H7 (cell line): ENCODE data around the gene SPAG5. TPM values are rescaled to one million over a fixed set of nuclear protein-coding genes. Genes with fewer than 3 reads are reported as not detected.
"Not testable (repeated sequence)": the region's sequence is repeated elsewhere in the genome, so short reads cannot be mapped to it uniquely, and the experiment has no call there.

Source experiments
- DNase-seq: peaks from one replicate; pipeline ENCODE4 v3.0.0; 2012
- H3K27me3 ChIP-seq: 2 replicates; pipeline ENCODE4 v1.6.0; 2011; ENCODE audit warnings: mild to moderate bottlenecking, low read length; ENCODE audit not compliant: control insufficient read depth, insufficient read depth
- H3K36me3 ChIP-seq: replicated peaks from 2 replicates; pipeline ENCODE4 v1.5.1; 2011; ENCODE audit warnings: low read length; ENCODE audit not compliant: control insufficient read depth, insufficient read depth
- H3K4me3 ChIP-seq: 2 replicates; pipeline ENCODE4 v1.5.1; 2011; ENCODE audit warnings: low read depth, mild to moderate bottlenecking, control low read depth, low read length, moderate library complexity; ENCODE audit not compliant: insufficient read depth
- total RNA-seq: library from RNA; depleted of rRNA; stranded (reverse); fragments of >200 nt; shearing (Covaris generic); gene quantifications from 2 replicates; pipeline ENCODE4 v1.2.3, GENCODE V29; 2014

The SPAG5 gene
- total RNA-seq, 1 experiment from 2014 or later = 153 TPM

- peaks cover 71% of the 10 kb centered on the region for H3K36me3 ChIP-seq
- no peak for DNase-seq
- no peak overlapping the region for H3K4me3 ChIP-seq
- no peaks in the 10 kb centered on the region for H3K27me3 ChIP-seq
These were observed 19.6 kb upstream of the SPAG5 start for GRCh38 chr17:28618464-28618863.

DNA sequence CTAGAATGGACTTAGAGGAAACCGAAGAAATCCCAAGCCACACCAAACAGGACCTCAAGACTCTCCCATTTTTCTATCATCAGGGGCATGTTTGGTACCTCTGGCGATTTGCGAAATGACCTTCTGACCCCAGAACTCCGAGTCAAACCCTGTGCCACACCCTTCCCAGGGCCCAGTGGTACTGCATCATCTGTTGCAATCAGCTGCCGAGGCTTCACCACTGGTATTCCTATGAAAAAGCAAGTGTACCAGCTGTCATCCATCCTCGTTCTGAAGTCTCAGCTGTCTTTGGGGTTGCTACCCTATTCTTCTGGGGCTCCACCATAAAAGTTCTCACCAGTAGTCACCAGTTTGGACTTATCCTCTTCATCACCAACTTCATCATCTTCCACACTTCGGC lies 17.5 kb upstream of the SPAG5 start:
- Histone ChIP-seq H3K36me3 (peaks cover 70% of the 10 kb centered on the region), H3K27me3 (no peaks in the 10 kb centered on the region)
- DNase-seq = no peak

DNA sequence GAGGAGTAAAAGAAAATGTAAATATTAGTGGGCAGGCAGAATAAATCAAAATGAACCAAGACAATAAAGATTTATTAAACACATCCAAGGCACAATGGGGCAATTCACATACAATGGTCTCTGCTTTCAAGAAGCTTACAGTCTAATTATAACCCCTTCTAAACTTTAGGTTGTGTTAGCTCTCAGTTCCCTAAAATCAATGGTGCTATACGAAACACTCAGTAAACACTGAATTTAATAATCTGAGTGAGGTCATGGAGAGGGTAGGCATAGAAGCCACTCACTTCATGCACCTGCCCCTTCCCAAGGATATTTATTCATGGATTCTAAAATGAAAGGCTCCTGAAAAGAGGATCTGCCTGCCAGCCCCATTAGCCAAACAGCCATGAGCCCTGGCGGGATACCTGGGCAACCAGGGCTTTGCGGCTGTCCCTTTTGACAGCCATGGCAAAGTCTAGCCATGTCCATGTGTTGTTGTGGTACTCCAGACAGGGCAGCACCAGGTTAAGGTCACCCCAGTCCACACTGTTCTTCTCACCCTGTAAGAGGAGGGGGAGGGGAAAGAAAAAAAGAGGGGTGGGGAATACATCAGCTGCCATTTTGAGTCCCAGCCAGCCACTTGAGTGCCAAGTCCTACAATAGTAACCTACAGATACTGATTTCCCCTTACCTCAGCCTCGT lies 16.6 kb upstream of the SPAG5 start:
- DNase-seq = no peak
- Histone ChIP-seq H3K36me3 (peaks cover 67% of the 10 kb centered on the region), H3K27me3 (no peaks in the 10 kb centered on the region), H3K4me3 (no peak overlapping the region)

More for the DNA sequence above, 17.5 kb upstream of the SPAG5 start:
- H3K4me3 ChIP-seq = no peak overlapping the region

GRCh38 chr17:28613931-28614381 lies 15.1 kb upstream of the SPAG5 start, which contains the start of gene RSKR:
TSS of gene RSKR (minus strand) at chr17:28614185. CDS start at chr17:28614161, 24 bp downstream.
- Histone ChIP-seq H3K4me3 (no peak within 1 kb of the TSS), H3K27me3 (no peaks in the 10 kb centered on the region), H3K36me3 (peaks cover 59% of the 10 kb centered on the region)
- DNase-seq = no peak

- DNase-seq = peak; percentile 79
- H3K4me3 ChIP-seq = no peak overlapping the region
- peaks cover 54% of the 10 kb centered on the region for H3K36me3 ChIP-seq
These were observed 14.4 kb upstream of the SPAG5 start for GRCh38 chr17:28612936-28613872.

GRCh38 chr17:28612531-28612930 lies 13.7 kb upstream of the SPAG5 start:
- H3K27me3 ChIP-seq = no peaks in the 10 kb centered on the region
- DNase-seq = no peak
- peaks cover 53% of the 10 kb centered on the region for H3K36me3 ChIP-seq
- no peak overlapping the region for H3K4me3 ChIP-seq

More at GRCh38 chr17:28612936-28613872, 14.4 kb upstream of the SPAG5 start:
- H3K27me3 ChIP-seq = no peaks in the 10 kb centered on the region

- no peak for DNase-seq
- Histone ChIP-seq H3K36me3 (peaks cover 33% of the 10 kb centered on the region), H3K27me3 (no peaks in the 10 kb centered on the region), H3K4me3 (no peak overlapping the region)
These were observed 11.6 kb upstream of the SPAG5 start for GRCh38 chr17:28610376-28610775.

DNA sequence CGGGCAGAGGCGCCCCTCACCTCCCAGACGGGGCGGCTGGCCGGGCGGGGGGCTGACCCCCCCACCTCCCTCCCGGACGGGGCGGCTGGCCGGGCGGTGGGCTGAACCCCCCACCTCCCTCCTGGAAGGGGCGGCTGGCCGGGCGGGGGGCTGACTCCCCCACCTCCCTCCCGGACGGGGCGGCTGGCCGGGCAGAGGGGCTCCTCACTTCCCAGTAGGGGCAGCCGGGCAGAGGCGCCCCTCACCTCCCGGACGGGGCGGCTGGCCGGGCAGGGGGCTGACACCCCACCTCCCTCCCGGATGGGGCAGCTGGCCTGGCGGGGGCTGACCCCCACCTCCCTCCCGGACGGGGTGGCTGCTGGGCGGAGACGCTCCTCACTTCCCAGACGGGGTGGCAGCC lies 5.2 kb upstream of the SPAG5 start:
- H3K36me3 ChIP-seq, DNase-seq: not testable (repeated sequence)

GRCh38 chr17:28599311-28600184 lies 723 bp upstream of the SPAG5 start:
- H3K36me3 ChIP-seq = peaks cover 1% of the 10 kb centered on the region; the same call in 1 of the 2 replicates
- DNase-seq = peak; percentile 63
- H3K4me3 ChIP-seq = peak overlapping the region; percentile 70
- H3K27me3 ChIP-seq = no peaks in the 10 kb centered on the region

More for the DNA sequence above, 5.2 kb upstream of the SPAG5 start:
- not testable (repeated sequence) for H3K27me3 ChIP-seq, H3K4me3 ChIP-seq

GRCh38 chr17:28598389-28598788 lies 436 bp downstream of the SPAG5 start:
- H3K36me3 ChIP-seq = peaks cover 1% of the 10 kb centered on the region
- H3K27me3 ChIP-seq = no peaks in the 10 kb centered on the region
- peak overlapping the region; percentile 70 for H3K4me3 ChIP-seq
- DNase-seq = no peak

DNA sequence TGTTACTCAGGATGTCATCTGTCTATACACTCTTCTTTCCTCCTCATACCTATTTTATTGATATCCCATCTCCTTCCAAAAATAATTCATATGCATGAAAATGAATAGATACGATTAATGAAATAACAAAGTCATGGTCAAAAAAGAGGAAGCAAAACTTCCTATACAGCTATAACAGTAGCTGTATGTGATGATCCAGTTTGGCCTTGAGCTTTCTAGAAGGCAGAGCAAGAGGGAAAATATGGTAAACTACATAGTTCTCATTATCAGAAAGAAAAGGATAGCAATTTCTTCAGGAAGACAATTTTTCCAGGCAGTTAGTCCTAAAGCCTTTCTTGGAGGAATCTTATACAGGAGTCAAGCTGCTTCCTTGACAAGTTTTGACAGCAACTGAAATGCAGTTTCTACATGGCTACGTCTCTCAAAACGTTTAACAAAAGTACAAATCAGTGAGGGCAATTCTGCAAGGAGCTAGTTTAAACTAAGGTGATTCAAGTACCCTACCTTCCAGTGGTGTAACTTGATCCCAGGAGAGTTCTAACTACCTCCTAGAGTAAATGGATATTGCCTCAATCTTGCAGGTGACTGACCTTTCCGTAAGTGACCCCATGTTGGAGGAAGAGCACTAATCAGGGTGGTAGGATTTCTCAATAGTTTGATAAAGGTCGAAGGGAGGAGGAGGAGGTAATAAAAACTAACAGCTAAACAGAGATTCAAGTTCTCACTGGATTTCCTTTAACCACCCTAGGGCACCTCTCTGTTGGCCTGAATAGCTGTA lies 1.0 kb downstream of the SPAG5 start:
- peaks cover 7% of the 10 kb centered on the region for H3K36me3 ChIP-seq
- peak overlapping the region; percentile 70 for H3K4me3 ChIP-seq
- DNase-seq = no peak
- no peaks in the 10 kb centered on the region for H3K27me3 ChIP-seq

- Histone ChIP-seq H3K36me3 (peaks cover 38% of the 10 kb centered on the region), H3K27me3 (no peaks in the 10 kb centered on the region), H3K4me3 (no peak overlapping the region)
- no peak for DNase-seq
These were observed 6.6 kb downstream of the SPAG5 start for GRCh38 chr17:28592260-28592659.

DNA sequence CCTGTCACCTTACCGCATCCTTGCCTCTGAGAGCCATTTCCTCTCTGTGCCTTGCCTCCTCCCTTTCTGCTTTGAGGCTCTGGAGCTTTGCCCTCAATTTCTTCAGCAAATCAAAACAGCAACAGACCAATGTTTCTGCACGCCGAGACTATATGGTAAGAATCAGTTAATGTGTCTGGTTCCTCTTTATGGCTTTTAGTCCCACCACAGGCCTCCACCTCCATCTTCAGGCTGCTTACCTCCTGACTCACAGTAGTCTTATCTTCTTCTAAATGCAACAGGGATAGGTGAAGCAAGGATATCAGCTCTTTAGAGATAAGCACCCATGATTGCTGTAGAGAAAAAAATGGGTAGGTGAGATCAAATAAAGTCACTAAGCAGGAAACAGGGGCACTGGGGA lies 13.0 kb downstream of the SPAG5 start:
- Histone ChIP-seq H3K36me3 (peaks cover 58% of the 10 kb centered on the region), H3K4me3 (no peak overlapping the region), H3K27me3 (no peaks in the 10 kb centered on the region)
- no peak for DNase-seq
